ENCODE results near the gene PRPF38A. TPM values are rescaled to one million over a fixed set of nuclear protein-coding genes. Genes with fewer than 3 reads are reported as not detected.

PRPF38A gene
- total and polyA plus RNA-seq, 4 donors = 5.9 to 10.3 (median 8.6) TPM

GRCh38 chr1:52423771-52424170, 19.4 kb downstream of the PRPF38A start:
- no peak for DNase-seq (ENCODE audit: low spot score)

GRCh38 chr1:52424231-52424636, 19.8 kb downstream of the PRPF38A start:
- Histone ChIP-seq H3K9me3 (ENCODE audit: control insufficient read depth in 4 of 4, low read length in 3 of 4) (no peaks in the 10 kb centered on the region), H3K9ac (ENCODE audit: low read depth in 1 of 2, low read length in 2 of 2) (no peak overlapping the region), H3K36me3 (ENCODE audit: control insufficient read depth in 4 of 4, insufficient read depth in 3 of 4, low read depth in 1 of 4, low read length in 3 of 4) (peaks cover 7 to 38% (median 20%) of the 10 kb centered on the region in 4 donors), H3K4me1 (ENCODE audit: control insufficient read depth in 4 of 4, insufficient read depth in 4 of 4, low read length in 3 of 4) (no peaks in the 10 kb centered on the region), H3K27me3 (ENCODE audit: control insufficient read depth in 4 of 4, insufficient read depth in 4 of 4, low read length in 3 of 4) (no peaks in the 10 kb centered on the region), H3K27ac (ENCODE audit: low read depth in 1 of 2, low read length in 2 of 2) (no peak overlapping the region), H3K4me3 (ENCODE audit: low read depth in 1 of 3, low read length in 3 of 3) (no peak overlapping the region)
- no peak for TF ChIP-seq NR2F2 (IDR thresholded peaks at IDR 0.05)
- TF ChIP-seq YY1 (IDR thresholded peaks at IDR 0.05) = no peak
- no peak for TF ChIP-seq RAD21 (IDR thresholded peaks at IDR 0.05)
- TF ChIP-seq GABPA (IDR thresholded peaks at IDR 0.05 in 1 of 2, conservative IDR thresholded peaks at IDR 0.05 in 1 of 2) = no peak
- no peak for TF ChIP-seq REST (IDR thresholded peaks at IDR 0.05)
- DNase-seq (ENCODE audit: low spot score) = no peak

More at GRCh38 chr1:52423771-52424170, 19.4 kb downstream of the PRPF38A start:
- Histone ChIP-seq H3K4me3 (ENCODE audit: low read depth in 1 of 3, low read length in 3 of 3) (no peak overlapping the region), H3K27me3 (ENCODE audit: control insufficient read depth in 4 of 4, insufficient read depth in 4 of 4, low read length in 3 of 4) (no peaks in the 10 kb centered on the region), H3K9ac (ENCODE audit: low read depth in 1 of 2, low read length in 2 of 2) (no peak overlapping the region), H3K36me3 (ENCODE audit: control insufficient read depth in 4 of 4, insufficient read depth in 3 of 4, low read depth in 1 of 4, low read length in 3 of 4) (peaks cover 5 to 39% (median 22%) of the 10 kb centered on the region in 4 donors), H3K4me1 (ENCODE audit: control insufficient read depth in 4 of 4, insufficient read depth in 4 of 4, low read length in 3 of 4) (no peaks in the 10 kb centered on the region), H3K27ac (ENCODE audit: low read depth in 1 of 2, low read length in 2 of 2) (no peak overlapping the region), H3K9me3 (ENCODE audit: control insufficient read depth in 4 of 4, low read length in 3 of 4) (no peaks in the 10 kb centered on the region)
- WGBS = 78% methylated on average over 9 of the region's 9 CpGs
- TF ChIP-seq FOXA1 (IDR thresholded peaks at IDR 0.05) (no peak), ATF3 (IDR thresholded peaks at IDR 0.05) (no peak), CTCF (IDR thresholded peaks at IDR 0.05; ENCODE audit: low read depth, low read length, missing input control) (no peak), ZBTB33 (IDR thresholded peaks at IDR 0.05) (no peak), MAX (IDR thresholded peaks at IDR 0.05) (no peak), SP1 (IDR thresholded peaks at IDR 0.05) (no peak), YY1 (IDR thresholded peaks at IDR 0.05) (no peak), RAD21 (IDR thresholded peaks at IDR 0.05) (no peak), NR2F2 (IDR thresholded peaks at IDR 0.05) (no peak), TAF1 (conservative IDR thresholded peaks at IDR 0.05) (no peak), HNF4A (conservative IDR thresholded peaks at IDR 0.05) (no peak), RXRA (IDR thresholded peaks at IDR 0.05) (no peak)
